SK-N-SH (cell line): ENCODE data around the gene SLC35F5.

ENCODE experiments used
- CTCF ChIP-seq: fragments of 200-600 bp; sonication (generic); IDR thresholded peaks from 2 replicates; pipeline ENCODE4 v1.6.1; 2017; ENCODE audit warnings: antibody characterized with exemption, mild to moderate bottlenecking, moderate library complexity
- EP300 ChIP-seq, 2 experiments: IDR thresholded peaks; 2 replicates each; pipeline versions ENCODE4 v1.4.0 to v1.6.1; 2012; ENCODE audit warnings: borderline replicate concordance in 1 of 2, low read depth in 1 of 2, low read length in 1 of 2
- EZH2phosphoT487 ChIP-seq: fragments of 200-600 bp; sonication (generic); IDR thresholded peaks from 2 replicates; pipeline ENCODE4 v1.6.1; 2017; ENCODE audit warnings: low read depth, mixed run types, mild to moderate bottlenecking, antibody characterized with exemption, moderate library complexity, borderline replicate concordance
- JUND ChIP-seq: IDR thresholded peaks from 2 replicates; pipeline ENCODE4 v1.4.0; 2012
- MAX ChIP-seq: IDR thresholded peaks from 2 replicates; pipeline ENCODE4 v1.4.0; 2012; ENCODE audit warnings: low read depth
- POLR2AphosphoS5 ChIP-seq: IDR thresholded peaks from 2 replicates; pipeline ENCODE4 v1.6.1; 2012; ENCODE audit warnings: low read depth, low read length
- RAD21 ChIP-seq: IDR thresholded peaks from 2 replicates; pipeline ENCODE4 v1.6.1; 2012; ENCODE audit warnings: mild to moderate bottlenecking, low read length
- SMC3 ChIP-seq: IDR thresholded peaks from 2 replicates; pipeline ENCODE4 v1.6.1; 2012; ENCODE audit warnings: low read depth, low read length, improper control_type of control experiment

- TF ChIP-seq POLR2AphosphoS5 (no peak), CTCF (no peak), MAX (no peak), EP300 (IDR thresholded peaks at IDR 0.05; ENCODE audit: borderline replicate concordance in 1 of 2, low read depth in 1 of 2, low read length in 1 of 2) (no peak), JUND (no peak), EZH2phosphoT487 (no peak), RAD21 (no peak), SMC3 (no peak)
Measured at GRCh38 chr2:113675875-113676274, 80.6 kb downstream of the SLC35F5 start.
